NCI-H345 (cell line): ENCODE measurements around the gene VAX1.
A peak's percentile ranks its signal among the peaks of the same experiment; 100 is the strongest.
"Not testable (repeated sequence)": the region's sequence is repeated elsewhere in the genome, so short reads cannot be mapped to it uniquely, and the experiment has no call there.

ENCODE experiments used
- DNase-seq: peaks from one replicate; lab custom pipeline; 2025; lab: John Stamatoyannopoulos, UW

The VAX1 gene

DNA sequence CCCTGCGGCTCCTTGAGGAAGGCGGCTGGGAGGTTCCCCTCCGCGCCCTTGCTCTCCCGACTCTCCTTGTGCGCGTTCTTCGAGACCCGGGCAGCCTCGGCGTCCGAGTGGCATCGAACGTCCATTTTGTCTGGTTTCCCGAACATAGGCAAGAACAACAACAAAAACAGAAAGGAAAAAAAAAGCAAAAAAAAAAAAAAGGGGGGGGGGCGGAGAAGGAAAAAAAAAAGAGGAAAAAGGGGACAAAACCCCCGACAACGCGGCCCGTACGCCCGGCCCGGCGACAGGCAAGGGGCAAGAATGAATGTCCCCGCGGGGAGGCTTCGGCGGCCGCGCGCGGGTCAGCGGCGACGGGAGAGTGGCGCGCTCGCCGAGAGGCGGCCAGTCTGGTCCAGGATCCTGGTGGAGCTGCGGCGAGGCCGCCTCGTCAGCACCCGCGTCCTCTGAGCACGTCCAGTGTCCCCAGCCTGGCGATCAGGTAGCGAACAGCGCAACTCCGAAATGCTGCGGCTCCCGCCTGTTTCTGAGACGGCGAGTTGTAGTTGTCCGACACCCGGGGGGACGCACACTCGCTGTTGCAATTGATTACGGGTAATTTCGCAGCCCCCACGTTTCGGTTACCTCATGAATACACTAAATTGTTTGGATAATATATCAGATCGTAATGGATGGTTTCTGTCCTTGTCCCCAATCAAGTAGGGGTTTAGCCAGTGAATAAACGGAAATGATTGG, at the start of gene VAX1:
TSS of gene VAX1 (minus strand) at position 360 of the 732 bp plus-strand sequence. CDS start at position 146, 214 bp downstream.
- DNase-seq, result peak; percentile 7

GRCh38 chr10:117186832-117187615, 49.0 kb upstream of the VAX1 start:
- DNase-seq, result no peak

- DNase-seq, result not testable (repeated sequence)
These were observed 47.7 kb upstream of the VAX1 start for GRCh38 chr10:117185817-117186216.

GRCh38 chr10:117184821-117185220, 46.8 kb upstream of the VAX1 start:
- DNase-seq, result no peak

DNA sequence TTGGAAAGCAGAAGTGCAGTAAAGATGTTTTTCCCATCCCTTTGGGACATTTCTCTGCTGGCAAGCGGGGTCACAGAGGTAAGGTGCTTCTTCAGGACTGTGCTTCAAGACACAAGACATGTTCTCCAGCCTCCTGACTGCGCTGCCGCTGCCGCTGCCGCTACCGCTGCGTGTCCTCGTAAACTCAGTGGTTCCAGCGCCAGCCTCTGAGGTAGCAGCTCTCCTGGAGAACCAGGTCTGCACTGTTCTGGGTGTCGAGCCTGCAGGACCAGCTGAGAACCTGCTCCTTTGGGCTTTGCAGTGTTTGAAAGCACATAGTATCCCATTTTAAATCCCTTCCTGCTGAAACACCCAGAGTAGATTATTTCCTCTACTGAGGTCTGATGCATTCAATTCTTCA, 46.2 kb upstream of the VAX1 start:
- no peak for DNase-seq

GRCh38 chr10:117178190-117178589, 40.1 kb upstream of the VAX1 start:
- DNase-seq, result no peak

DNA sequence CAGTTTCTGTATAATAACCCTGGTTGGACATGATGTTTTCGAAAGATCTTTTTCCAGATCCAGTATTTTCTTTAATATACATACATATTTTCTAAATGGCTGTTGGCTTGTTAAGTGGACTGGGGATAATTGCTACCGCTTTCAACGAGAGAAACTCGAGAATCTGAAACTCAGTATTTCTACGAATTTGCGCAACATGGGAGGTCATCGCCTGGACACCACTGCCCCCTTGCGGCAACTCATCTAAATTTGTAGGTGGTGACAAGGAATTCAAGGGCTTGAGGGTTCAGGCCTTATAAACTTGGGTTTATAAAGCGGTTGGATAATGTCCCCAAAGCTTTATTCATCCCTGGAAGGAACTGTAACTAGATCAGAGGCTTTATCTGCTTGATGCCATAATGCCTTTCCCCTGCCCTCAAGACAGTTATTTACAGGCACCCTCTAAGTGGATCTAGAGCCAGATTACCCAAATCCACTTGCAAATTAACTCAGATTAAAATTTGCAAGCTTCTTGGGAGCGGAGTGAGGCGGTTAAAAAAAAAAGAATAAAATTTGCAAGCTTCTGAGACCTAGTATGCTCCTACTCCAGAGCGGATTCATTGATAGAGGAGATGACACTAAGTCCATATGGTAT, 37.9 kb upstream of the VAX1 start:
- DNase-seq, result peak; percentile 58

DNA sequence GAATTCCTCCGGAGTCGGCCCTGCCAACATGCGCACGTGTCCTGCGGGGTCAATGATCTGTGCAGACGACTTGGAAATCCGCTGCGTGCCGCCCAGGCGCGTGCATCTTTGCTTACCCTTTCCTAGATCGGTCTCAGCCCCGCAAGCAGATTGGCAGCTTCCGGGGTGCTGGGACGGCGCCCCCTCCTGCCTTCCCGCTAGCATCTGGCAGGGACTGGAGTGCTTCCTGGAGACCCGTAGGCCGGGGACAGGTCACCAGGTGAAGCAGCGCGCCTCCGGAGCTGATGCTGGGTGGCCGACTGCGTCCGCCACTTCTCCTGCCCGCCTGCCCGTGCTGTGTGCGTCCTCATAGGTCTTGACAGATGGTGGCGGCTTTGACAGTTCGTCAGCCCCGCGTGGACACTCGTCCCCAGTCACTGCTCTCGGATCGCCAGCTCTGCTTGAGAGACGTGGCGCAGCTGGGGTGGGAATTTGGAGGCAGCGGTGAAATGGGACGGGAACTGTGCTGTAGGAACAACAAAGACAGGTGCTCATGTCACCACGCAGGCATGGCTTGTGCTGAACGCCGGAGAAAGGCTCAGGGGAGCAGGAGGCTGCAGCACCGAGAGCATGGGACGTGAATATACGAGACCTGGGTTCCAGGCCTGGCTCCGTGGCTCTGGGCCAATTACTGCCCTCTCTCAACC, 37.3 kb upstream of the VAX1 start:
- DNase-seq, result peak; percentile 29

DNA sequence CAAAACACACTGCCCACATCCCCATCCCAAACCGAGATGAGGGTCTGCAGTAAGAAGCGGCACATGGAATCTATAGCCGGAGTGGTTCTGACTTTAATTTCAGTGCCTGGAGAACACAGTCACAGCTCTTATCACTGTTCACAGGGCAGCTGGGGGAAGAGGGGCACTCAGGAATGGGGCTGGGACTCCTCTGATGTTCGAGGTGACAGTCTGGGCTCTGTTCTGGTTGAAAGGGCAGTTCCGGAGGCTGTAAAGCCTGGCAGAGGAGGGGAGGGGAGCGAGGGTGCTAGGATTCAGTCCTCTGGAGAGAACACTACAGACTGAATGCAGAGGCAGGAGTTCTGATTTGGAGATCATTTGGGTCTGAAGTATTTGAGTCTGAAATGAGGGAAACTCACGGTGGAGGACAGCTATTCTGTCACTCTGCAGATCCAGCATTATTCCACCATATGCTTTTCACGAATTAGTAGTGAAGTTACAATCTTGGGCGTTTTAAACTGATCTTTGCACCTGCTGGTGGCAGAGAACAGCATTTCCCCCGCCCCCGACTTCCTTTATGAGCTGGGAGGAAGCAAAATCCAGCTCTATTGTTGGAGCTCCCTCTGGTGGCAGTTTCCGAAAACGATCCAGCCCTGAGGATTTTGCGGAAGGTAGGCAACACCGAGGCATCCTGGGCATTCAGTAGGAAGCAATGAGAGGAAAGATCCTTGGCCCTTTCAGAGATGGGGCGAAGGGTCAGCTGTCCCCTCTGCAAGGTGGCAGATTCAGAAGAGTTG, 36.6 kb upstream of the VAX1 start:
- DNase-seq, result peak; percentile 84

- DNase-seq, result no peak
These were observed 32.2 kb upstream of the VAX1 start for GRCh38 chr10:117170244-117170643.

GRCh38 chr10:117169480-117169879, 31.4 kb upstream of the VAX1 start:
- no peak for DNase-seq

DNA sequence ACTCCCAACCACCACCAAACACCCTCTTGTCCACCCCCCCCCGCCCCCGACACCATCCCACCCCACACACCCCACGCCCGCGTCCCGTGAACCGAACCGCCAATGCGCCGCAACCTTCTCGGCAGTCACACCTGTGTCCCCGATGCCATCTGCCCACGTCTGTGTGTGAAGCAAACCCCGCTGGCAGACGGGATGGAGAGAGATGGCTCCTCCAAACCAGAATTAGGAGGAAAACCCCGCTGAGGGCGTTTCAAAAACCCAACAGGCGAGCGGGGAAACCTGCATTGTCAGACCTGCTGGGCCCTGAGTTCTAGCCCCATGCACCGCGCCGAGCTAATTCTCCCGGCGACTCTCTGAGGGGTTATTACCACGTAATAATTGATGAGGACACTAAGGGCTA, 30.7 kb upstream of the VAX1 start:
- no peak for DNase-seq

GRCh38 chr10:117167789-117168674, 30.0 kb upstream of the VAX1 start:
- DNase-seq, result peak; percentile 58

GRCh38 chr10:117167346-117167788, 29.3 kb upstream of the VAX1 start:
- no peak for DNase-seq

GRCh38 chr10:117166418-117167345, 28.6 kb upstream of the VAX1 start:
- DNase-seq, result no peak

- peak; percentile 40 for DNase-seq
These were observed 27.7 kb upstream of the VAX1 start for GRCh38 chr10:117165538-117166417.

DNA sequence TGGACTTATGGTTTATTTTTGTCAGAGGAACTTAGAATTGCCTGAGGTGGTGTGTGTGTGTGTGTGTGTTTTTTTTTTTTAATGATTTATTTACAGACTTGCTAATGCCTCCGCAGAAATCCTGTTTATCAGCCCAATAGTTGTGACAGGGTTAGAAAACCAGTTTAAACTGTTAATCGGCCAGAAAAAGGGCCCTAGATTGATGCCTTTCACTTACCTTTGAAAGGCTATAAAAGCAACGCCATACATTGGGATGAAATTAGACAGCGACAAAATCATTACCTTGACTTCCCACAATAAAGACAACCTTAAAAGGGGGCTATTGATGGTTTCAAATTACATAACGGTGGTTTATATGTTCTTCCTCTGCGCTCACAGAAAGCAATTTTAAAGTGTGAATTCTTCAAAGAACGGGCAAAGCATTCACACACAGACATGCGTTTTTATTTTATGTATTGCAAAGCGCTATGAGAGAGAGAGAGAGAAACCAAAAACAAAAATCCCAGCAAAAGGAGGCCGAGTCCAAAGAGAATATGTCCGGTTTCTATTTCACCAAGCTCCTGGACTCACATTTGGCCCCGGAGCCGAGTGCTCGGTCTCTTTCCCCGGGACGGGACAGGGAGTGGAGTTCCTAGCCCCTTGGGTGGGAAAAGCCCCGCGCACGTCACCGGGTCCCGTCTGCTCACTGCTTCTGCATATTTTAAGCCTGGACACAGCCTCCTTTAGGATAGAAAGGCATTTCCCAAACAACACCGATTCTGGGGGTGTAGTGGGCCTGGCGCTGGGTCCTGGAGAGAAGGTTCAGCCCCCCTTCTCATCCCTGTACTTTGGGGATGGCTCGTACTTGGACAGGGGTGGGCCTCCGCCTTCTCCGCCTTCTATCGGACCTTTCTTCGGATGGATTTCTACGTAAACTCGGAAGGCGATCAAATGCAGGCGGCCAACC, 26.8 kb upstream of the VAX1 start:
- DNase-seq, result no peak
